GM12878 (cell line): ENCODE results near the gene NPRL2. TPM values are rescaled to one million over a fixed set of nuclear protein-coding genes. Genes with fewer than 3 reads are reported as not detected.

Source experiments
- ATAC-seq: fragments of 200-7000 bp; cut with Tn5 transposase; 3 replicates; pipeline ENCODE4 v1.9.1; 2020; ENCODE audit warnings: mild to moderate bottlenecking, moderate library complexity
- BruUV-seq: library from RNA; stranded (reverse); fragments of 400-500 nt; replicated peaks from 2 replicates; lab custom pipeline; 2021; lab: Mats Ljungman, UMichigan
- CTCF ChIA-PET: fragments of 300-600 bp; sonication (Branson Sonifier 250); formaldehyde crosslinking; extraction: SDS; loops from one replicate; lab custom pipeline; 2021; ENCODE audit warnings: inconsistent platforms; lab: Yijun Ruan, JAX
- POLR2A ChIA-PET: fragments of 350-600 bp; formaldehyde crosslinking; extraction: SDS; loops from one replicate; lab custom pipeline; 2021; ENCODE audit warnings: inconsistent platforms; lab: Charles Lee
- RAD21 ChIA-PET: fragments of 300-600 bp; sonication (Branson Sonifier 250); formaldehyde crosslinking; loops from one replicate; lab custom pipeline; 2023; ENCODE audit warnings: antibody characterized with exemption; ENCODE audit not compliant: unreplicated experiment; lab: Charles Lee
- SMC1A ChIA-PET: fragments of 300-600 bp; sonication (Branson Sonifier 250); formaldehyde crosslinking; loops from one replicate; lab custom pipeline; 2023; ENCODE audit not compliant: unreplicated experiment, uncharacterized antibody; lab: Charles Lee
- DNase-seq: peaks from one replicate; pipeline ENCODE4 v3.0.0-alpha.2; 2011; ENCODE audit warnings: low read depth, low spot score
- FAIRE-seq: peaks from 3 replicates; lab custom pipeline; 2011; peaks lifted over from hg19 to GRCh38; lab: Jason Lieb, UNC
- H2AFZ ChIP-seq: 2 replicates; pipeline ENCODE4 v1.6.0; 2011; ENCODE audit warnings: low read depth, low read length, control low read depth; ENCODE audit not compliant: control insufficient read depth
- H3K27ac ChIP-seq: 2 replicates; pipeline ENCODE4 v1.5.1; 2011; ENCODE audit warnings: control low read depth; ENCODE audit not compliant: control insufficient read depth, insufficient read depth
- H3K27me3 ChIP-seq, 2 experiments: replicated peaks in 1 of 2; 2 replicates each; pipeline versions ENCODE4 v1.6.0 to v1.6.1; 2011; ENCODE audit warnings: low read length in 1 of 2; ENCODE audit not compliant: control insufficient read depth in 2 of 2, insufficient read depth in 2 of 2
- H3K36me3 ChIP-seq, 2 experiments: 2 replicates each; pipeline ENCODE4 v1.5.1; 2011; ENCODE audit warnings: low read length in 1 of 2; ENCODE audit not compliant: control insufficient read depth in 2 of 2, insufficient read depth in 2 of 2
- H3K4me1 ChIP-seq: 2 replicates; pipeline ENCODE4 v1.6.1; 2011; ENCODE audit warnings: mild to moderate bottlenecking, low read length, moderate library complexity, mixed read lengths; ENCODE audit not compliant: control insufficient read depth, insufficient read depth
- H3K4me2 ChIP-seq: 2 replicates; pipeline ENCODE4 v1.6.0; 2011; ENCODE audit warnings: control low read depth; ENCODE audit not compliant: control insufficient read depth, insufficient read depth
- H3K4me3 ChIP-seq: fragments of 200-600 bp; sonication (generic); 2 replicates; pipeline ENCODE4 v1.5.1; 2016
- H3K79me2 ChIP-seq: 2 replicates; pipeline ENCODE4 v1.6.0; 2011; ENCODE audit warnings: low read length; ENCODE audit not compliant: control insufficient read depth, insufficient read depth
- H3K9ac ChIP-seq: 2 replicates; pipeline ENCODE4 v1.8.0; 2011; ENCODE audit warnings: low read length, control low read depth, mixed read lengths; ENCODE audit not compliant: control insufficient read depth, insufficient read depth
- H3K9me3 ChIP-seq: replicated peaks from 3 replicates; pipeline ENCODE4 v1.5.1; 2011; ENCODE audit warnings: mild to moderate bottlenecking, low read length; ENCODE audit not compliant: control insufficient read depth, insufficient read depth
- H4K20me1 ChIP-seq: 2 replicates; pipeline ENCODE4 v1.6.0; 2011; ENCODE audit not compliant: control insufficient read depth, insufficient read depth
- BCLAF1 ChIP-seq: fragments of 450-650 bp; IDR thresholded peaks from 2 replicates; pipeline ENCODE4 v1.6.1; 2017; ENCODE audit warnings: antibody characterized with exemption, mild to moderate bottlenecking, moderate library complexity
- IKZF2 ChIP-seq, 2 experiments: fragments of 450-650 bp; IDR thresholded peaks; 2 replicates each; pipeline ENCODE4 v1.6.1; 2017; ENCODE audit warnings: mild to moderate bottlenecking in 2 of 2, moderate library complexity in 2 of 2
- MTA3 ChIP-seq: IDR thresholded peaks from 2 replicates; pipeline ENCODE4 v1.6.1; 2012; ENCODE audit warnings: low read length, inconsistent platforms, borderline replicate concordance
- ZNF274 ChIP-seq: IDR thresholded peaks from one replicate; pipeline ENCODE4 v1.8.0; 2011; ENCODE audit not compliant: insufficient read length, insufficient read depth
- WGBS: methylation state at CpG from one replicate; pipeline ENCODE4 v1.1.6; 2016; ENCODE audit warnings: low lambda C conversion rate; ENCODE audit not compliant: insufficient replicate concordance, insufficient coverage; ENCODE audit errors: missing lambda C conversion rate; 5-methylcytosine and 5-hydroxymethylcytosine counted together
- in situ Hi-C: fragments of 300-500 bp; cut with MboI; formaldehyde crosslinking; loops from 9 replicates; pipeline ENCODE4 v1.14.3; 2018; ENCODE audit warnings: mixed read lengths
- intact Hi-C: fragments of 100-400 bp; cut with micrococcal nuclease; formaldehyde crosslinking; loops from one replicate; pipeline ENCODE4 v1.14.2; 2022; ENCODE audit not compliant: unreplicated experiment
- polyA plus RNA-seq, 11 experiments: library from polyadenylated mRNA; depleted of rRNA in 4 of 11; unstranded in 6 of 11; stranded (reverse) in 5 of 11; fragments of >200 nt; fragmentation: Nextera tagmentation in 4 of 11; fragmentation: Illumina TruSeq in 1 of 11; extraction: Ambion mirVana in 4 of 11; extraction: Trizol in 1 of 11; gene quantifications; 1 replicate in 1 of 11; 2 replicates in 10 of 11; pipeline versions ENCODE4 v1.2.1 to v1.2.3, GENCODE V29; 2011 to 2016; ENCODE audit warnings: inconsistent platforms in 2 of 11, missing spikeins in 2 of 11, low read depth in 1 of 11
- total RNA-seq, 4 experiments: library from RNA; depleted of rRNA in 3 of 4; stranded (reverse); fragments of >200 nt in 3 of 4; fragmentation: Illumina TruSeq in 1 of 4; extraction: Trizol in 1 of 4; gene quantifications; 2 replicates each; pipeline versions ENCODE4 v1.2.1 to v1.2.3, GENCODE V29; 2013 to 2021
- TF ChIP-seq, protein P1 (sequence below): fragments of 450-650 bp; IDR thresholded peaks from 2 replicates; pipeline ENCODE4 v1.6.1; 2017; ENCODE audit warnings: low read depth, mild to moderate bottlenecking, moderate library complexity

NPRL2 gene
- total and polyA plus RNA-seq, 10 of the 15 experiments (the other 5 are each of a cell fraction or from before 2014, with no cell fraction given): 17.8 to 54.2 (median 32.9) TPM

DNA sequence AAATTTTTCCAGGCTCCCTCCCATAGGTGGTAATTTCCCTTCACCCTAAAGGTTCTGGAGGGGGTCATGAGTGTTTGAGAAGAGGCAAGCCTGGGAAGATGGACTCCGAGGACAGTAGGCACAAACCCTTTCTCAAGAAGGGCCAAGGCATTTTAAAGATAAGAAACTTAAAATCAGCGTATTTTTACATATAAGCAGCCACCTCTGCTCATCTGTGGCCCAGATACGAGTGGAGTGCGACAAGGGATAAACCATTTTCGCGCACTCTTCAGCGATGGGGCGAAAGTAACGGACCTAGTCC is 10.5 kb downstream of the NPRL2 start:
- Histone ChIP-seq H3K9me3 (no peaks in the 10 kb centered on the region), H3K9ac (peak overlapping the region; percentile 86)
- BruUV-seq: no TSS peak
- DNase-seq: no peak
- SMC1A ChIA-PET: interaction anchor here (1.1 kb wide), 1 partner anchor 11 kb away, joined by 3 read pairs; no protein-coding TSS in a partner anchor
- WGBS: 12% methylated on average over 9 of the region's 9 CpGs
- no peak for TF ChIP-seq IKZF2 (IDR thresholded peaks at IDR 0.05)
- TF ChIP-seq MTA3: no peak
- no peak for TF ChIP-seq BCLAF1
- TF ChIP-seq, protein P1, sequence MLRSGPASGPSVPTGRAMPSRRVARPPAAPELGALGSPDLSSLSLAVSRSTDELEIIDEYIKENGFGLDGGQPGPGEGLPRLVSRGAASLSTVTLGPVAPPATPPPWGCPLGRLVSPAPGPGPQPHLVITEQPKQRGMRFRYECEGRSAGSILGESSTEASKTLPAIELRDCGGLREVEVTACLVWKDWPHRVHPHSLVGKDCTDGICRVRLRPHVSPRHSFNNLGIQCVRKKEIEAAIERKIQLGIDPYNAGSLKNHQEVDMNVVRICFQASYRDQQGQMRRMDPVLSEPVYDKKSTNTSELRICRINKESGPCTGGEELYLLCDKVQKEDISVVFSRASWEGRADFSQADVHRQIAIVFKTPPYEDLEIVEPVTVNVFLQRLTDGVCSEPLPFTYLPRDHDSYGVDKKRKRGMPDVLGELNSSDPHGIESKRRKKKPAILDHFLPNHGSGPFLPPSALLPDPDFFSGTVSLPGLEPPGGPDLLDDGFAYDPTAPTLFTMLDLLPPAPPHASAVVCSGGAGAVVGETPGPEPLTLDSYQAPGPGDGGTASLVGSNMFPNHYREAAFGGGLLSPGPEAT: no peak
- no peak for TF ChIP-seq ZNF274
- TF ChIP-seq, all 136 proteins: peak for 0
- no peak for FAIRE-seq
- H3K4me2 ChIP-seq: peak overlapping the region; percentile 75
- ChIA-PET RAD21 (interaction anchor here (1.3 kb wide), 1 partner anchor 10 kb away, joined by 3 read pairs; the partner anchor contains the start of gene NPRL2), CTCF (interaction anchor here (6.4 to 10.5 kb wide), 2 partner anchors 9 to 17 kb away, joined by 59 to 72 read pairs; partner anchors contain the start of genes CYB561D2, HYAL2 and NPRL2), POLR2A (interaction anchor here (0.6 to 7.0 kb wide), 5 partner anchors 10 to 229 kb away, joined by 3 to 84 read pairs (median 3); partner anchors contain the start of genes CYB561D2, HYAL3, NAA80 and NPRL2)
- peak overlapping the region; percentile 92 for H3K27ac ChIP-seq
- no peaks in the 10 kb centered on the region; the same call in 1 of the 2 replicates for H3K4me1 ChIP-seq
- peak overlapping the region; percentile 57 for H2AFZ ChIP-seq
- H4K20me1 ChIP-seq: no peaks in the 10 kb centered on the region
- ATAC-seq: no peak
- peaks cover 54% of the 10 kb centered on the region for H3K79me2 ChIP-seq
- no peaks in the 10 kb centered on the region for H3K36me3 ChIP-seq
- H3K27me3 ChIP-seq: no peaks in the 10 kb centered on the region
- intact Hi-C loops: no loop called here
- peak overlapping the region; percentile 96 for H3K4me3 ChIP-seq
- in situ Hi-C loops: no loop called here
